GM18909 (cell line): ENCODE measurements around the gene NIN.
A peak's percentile ranks its signal among the peaks of the same experiment; 100 is the strongest.

ENCODE experiments used
- ATAC-seq: cut with Tn5 transposase; IDR thresholded peaks from one replicate; pipeline ENCODE4 v1.9.1; 2021; ENCODE audit warnings: mild to moderate bottlenecking; ENCODE audit not compliant: unreplicated experiment, poor library complexity

The NIN gene

DNA sequence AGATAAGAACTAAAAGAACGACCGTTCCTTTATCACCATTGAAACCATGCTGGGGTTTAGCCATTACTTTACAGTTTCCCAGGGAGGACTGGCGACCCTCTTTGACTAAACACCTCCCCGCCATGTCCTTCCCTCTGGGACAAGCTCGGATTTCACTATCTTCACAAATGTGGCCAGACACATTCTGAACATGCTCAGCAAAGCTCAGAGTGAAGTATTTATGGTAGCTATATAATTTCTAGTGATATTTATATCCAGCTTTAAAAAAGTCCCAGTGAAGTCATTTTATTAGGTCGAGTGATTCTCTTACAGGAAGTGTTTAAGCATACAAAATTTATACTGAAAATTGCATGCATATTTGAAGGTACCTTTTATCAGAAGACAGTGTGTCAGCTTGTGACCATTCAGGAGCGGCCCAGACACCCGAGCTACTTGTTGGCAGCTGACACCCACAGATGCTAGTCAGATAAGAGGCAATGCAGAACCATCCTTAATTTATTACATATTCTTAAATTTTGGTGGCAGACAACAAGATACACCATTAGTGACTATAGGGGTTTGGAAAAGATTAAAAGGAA, 36.8 kb downstream of the NIN start:
- no peak for ATAC-seq

DNA sequence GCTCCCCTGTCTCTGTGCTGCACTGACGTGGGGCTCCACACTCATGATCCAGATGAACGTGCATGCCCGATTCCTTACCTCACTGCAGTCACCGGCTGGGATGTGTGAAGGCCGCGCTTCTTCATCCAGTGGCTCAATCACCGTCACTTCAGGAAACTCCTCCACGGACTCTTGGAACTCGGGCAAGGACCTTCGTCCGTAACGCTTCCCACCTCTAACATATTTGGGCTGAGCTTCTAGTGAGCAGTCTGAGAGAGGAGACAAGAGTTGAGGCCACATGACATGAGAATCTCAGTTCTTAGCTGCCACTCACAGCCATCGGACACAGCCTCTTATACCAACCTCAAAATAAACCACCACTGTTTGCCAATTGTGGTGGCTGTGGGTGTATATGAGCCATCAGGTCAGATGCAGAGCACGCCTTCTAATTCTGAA, 38.3 kb downstream of the NIN start:
- ATAC-seq: no peak

DNA sequence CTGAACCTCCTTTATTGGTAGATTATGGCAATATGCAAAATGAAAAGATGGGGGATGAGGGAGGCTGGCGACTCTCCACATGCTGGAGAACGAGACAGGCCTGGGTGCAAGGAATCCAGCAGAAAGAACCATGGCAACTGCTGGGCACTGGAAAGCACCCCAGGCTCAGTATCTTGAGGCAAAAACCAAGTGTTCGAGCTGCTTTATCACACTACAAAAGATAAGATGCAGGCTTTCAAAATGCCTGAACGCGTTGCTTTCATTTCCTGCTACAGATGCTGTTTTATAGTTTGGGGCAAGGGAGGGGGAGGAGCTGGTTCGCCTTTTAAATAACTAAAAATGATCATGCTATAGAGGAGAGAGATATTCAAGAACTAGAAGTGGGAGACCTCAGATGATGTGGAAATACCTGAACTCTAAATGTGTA, 38.9 kb downstream of the NIN start:
- no peak for ATAC-seq

DNA sequence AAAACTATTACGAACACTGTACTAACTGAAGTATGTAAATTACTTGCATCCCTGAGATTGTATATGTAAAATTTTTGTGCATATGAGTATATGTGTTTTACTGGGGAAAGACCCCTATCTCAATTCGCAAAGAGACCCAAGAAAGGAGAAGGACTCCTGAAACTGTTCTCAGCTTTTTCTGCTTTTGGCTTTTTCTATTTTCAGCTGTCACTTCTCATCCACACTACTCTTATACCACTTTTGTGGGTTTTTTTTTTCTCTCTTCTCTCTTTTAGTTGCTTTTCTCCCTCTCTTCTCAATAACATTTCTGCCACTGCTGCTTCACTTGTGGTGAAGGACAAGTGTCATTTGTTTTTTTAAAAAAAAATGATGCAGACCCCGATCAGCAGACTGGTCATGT, 39.8 kb downstream of the NIN start:
- ATAC-seq: peak; percentile 38

DNA sequence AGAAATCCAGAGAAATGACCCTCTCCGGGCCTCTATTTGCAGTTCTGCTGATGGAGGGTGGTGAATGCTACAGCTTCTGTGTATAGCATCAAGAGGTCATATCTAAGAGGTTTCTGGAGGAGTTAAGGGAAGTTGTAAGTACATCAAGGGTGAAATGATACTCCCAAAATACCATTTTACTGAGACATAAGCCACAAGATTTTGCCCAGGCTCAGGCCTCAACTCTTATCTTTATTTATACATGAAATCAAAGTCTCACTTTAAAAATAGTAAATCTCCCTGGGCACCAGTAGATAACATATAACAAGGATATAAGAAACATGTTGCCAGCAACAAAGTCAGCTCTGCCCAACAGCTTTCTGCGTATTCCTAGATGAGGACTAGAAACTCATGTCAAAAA, 40.4 kb downstream of the NIN start:
- ATAC-seq: no peak

DNA sequence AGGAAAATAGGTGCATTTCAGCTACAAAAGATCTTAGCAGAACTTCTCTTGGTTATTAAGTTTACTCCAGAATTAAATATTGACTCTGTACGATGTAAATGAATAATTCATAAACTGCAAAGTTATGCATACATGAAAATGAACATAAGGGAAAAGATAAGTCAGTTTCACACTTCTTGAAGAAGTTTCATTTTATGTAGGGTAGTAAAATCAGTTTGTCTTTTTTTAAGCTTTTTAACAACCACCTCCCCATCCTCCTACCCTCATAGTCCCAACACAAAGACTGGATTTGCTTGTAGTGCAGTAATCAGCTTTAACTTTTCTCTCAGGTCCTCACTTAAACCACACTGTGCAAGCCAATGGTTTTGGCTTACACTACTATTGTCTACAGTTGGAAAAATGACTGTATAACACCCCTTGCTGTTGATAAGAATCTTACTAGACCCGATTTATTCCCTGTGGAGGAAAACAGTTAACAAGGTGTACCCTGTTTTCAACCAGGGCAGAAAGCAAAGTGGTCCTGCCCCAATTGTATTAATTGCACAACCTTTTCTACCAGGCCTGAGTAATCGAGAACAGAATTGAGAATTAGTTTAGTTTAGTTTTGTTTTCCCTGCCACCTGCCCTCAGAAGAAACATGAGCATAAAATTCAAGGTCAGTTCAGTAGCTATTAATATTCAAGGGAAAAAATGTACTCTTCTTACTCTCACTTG, 44.1 kb downstream of the NIN start:
- no peak for ATAC-seq

DNA sequence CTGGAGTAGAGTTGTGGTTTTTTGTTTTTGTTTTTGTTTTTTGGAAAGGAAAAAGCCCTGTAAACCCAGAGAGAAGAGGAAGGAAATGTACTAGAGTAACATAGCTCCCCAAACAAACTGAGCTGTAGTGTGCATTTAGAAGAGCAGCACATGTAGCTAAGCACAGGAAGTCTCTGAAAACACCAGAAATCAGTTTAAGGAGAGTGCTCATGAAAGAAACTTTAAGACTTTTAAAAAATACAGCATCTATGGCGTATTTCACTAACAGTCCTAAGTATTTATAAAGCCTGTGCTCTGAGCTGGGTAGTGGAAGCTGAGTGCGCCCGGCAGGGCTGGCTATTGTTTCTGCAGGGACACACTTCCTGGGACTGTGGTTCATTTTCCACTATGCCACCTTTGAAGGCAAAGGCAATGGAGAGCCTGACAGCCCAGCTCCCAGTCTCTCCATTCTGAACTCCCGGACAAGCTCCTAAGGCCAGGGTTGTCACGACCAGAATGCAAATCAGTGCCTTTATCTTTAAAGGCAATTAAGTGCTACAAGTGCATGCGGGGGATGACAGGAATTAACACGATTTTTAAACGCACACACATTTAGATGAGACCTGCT, 45.4 kb downstream of the NIN start:
- ATAC-seq: no peak

DNA sequence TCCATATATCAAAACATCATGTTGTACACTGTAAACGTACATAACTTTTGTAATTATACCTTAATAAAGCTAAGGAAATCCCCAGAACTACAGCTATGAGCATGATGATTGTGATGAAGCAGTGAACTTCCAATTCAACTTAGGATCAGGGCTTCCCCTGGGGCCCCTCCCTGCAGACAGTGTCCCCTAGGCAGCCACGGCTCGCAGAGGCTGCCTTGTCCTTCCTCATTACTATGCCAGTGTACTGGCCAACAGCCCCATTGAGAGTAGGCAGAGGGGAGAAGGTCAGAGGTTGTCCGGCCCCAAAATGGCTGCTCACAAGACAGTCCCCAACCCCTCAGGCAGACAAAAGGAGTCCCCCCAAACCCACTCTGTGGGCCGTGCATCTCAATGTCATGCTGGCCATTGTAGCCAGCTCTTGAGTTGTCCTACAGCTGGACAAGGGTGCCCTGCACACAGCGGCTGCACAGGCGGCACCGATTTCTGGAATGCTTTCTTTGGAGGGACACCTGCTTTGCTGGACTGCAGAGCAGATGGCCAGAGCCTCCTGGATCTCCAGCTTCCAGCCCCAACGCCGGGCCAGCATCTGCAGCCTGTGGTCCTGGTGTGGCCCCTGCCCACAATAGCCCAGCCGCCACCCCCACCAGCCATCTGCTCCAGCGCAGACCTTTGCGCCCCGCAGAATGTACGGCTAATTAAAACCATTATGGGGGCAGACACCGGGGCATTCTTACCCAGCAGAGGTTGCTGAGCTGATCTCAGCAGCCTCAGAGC, 46.1 kb downstream of the NIN start:
- ATAC-seq: no peak

DNA sequence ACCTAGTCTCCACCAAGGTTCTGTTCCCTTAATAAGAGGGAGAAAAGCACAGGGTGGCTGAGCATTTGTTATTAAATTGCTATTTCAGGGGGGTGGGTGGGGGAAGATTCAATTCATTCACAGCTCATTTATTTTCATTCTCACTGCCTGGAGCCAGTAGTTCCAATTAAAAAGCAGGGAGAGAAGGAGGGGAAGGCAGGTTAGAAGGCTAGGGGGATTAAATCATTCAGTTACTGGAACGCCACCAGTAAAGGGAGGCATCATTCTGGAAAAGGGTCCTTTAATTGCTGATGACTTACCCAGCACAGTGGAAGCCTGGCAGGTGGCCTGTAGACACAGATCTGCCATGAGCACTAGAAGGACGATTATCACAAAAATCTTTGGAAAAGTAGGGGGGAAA, 47.4 kb downstream of the NIN start:
- no peak for ATAC-seq

DNA sequence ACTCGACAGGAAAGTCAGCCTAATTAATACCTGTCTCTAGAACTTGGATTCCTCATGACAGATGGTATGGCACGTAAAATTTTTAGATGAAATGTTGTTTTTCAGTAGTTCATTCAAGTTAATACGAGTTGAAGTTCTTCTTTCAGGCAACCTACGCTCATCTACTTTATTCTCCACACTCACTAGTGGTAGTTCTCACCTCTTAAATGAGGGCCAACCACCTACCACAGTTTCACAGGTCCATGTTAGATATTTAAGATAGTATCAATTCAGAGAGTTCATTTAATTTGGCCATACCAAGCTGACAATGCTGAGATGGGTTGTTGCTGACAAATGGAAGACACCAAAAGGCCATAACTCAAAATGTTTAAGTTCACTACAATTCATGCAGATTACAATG, 50.6 kb downstream of the NIN start:
- no peak for ATAC-seq

DNA sequence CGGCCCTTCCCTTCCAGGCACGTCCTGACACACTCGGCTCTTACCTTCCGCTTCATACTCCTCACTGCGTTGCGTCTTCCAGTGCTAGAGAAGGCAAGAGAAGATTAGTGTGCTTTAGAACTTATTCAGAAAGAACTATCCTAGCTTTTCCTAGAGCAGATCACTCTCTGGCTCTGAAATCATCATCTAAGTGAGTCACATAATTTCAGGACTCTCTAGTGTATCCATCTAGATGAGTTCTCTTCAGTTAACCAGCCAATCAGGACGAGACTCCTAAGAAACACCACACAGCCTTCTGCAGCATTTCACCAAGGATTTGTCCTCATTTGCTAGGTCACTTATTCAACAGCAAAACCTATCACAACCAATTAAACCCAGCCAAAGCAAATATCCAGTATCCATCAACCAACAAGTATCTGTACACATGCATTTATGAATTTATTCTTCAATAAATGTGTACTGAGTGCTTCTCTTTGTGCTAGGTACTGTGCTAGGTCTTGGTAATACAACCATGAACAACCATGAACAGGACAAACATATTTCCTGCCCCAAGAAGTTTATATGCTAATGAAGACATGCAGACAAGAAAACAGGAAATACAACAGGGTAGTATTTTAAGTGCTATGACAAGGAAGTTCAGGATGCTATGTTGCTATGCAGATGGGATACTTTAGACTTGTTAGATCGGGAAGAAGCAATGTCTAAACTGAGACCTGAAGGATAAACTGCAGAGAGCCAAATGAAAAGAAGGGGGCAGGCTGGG, 52.1 kb downstream of the NIN start:
- no peak for ATAC-seq

DNA sequence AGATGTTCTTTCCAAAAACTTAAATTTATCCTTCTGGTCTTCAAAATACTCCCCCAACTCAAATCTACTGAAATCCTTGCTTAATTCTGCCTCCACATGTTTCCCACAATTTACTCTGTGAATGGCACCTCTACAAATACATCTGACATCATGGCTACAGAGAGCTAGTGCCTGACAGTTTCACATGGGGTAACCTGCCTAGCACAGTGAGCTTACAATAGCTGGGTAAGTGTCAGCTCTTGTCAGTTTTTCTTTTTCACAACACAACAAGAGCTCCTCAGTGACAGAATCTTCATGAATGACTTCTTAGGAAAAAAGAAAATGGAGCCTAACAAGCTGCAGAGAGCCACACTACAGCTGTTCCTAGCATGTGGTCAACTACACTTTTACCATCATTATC, 54.4 kb downstream of the NIN start:
- no peak for ATAC-seq

DNA sequence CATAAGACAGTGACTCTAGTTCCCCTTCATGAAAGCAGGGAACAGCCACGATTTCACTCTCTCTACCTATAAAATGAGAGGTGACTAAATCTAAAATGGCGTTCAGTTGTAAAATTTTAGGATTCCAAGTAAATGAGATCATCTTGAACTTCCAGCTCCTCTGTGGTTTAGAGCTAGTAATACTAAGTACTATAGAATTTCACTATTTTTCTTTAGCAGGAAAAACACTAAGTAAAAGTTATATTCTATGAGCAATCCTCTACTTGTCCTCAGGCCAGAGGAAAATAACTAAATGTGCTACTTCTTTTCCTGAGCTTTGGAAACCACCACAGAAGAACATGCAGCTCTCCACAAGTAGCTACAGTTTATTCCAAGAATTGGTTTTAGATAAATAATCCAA, 55.6 kb downstream of the NIN start:
- ATAC-seq: no peak

DNA sequence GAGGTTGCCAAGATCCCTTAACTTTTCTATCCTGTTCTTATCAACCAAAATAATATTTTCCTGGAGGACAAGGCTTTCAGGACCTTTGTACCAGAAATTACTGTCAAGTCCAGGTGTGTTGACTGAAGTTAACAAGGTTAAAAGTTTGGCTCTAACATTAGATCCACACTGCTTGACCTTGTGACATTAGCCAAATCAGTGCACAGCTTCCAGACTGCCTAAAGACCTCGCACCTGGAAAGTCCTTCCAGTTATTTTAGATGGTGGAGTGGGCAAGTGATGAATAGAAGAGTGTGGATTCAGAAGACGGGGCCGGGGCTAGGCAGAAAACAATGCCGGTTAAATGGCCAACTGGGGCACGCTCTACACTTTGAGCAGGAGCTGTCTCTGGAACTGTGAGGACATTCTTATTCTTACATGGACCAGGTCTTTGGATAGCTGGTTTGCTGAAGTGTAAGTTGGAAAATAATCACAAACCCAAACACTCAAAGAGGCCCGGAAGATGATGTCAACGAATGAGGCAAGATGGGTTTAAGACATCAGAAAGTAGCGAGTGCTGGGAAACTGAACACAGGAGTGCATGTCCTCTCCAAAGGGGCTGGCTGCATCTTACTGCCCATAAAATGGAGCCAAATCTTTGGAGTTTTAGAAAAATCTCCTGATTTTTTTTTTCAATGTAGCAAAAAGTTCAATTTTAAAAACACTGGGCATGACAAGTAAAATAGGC, 56.3 kb downstream of the NIN start:
- no peak for ATAC-seq

DNA sequence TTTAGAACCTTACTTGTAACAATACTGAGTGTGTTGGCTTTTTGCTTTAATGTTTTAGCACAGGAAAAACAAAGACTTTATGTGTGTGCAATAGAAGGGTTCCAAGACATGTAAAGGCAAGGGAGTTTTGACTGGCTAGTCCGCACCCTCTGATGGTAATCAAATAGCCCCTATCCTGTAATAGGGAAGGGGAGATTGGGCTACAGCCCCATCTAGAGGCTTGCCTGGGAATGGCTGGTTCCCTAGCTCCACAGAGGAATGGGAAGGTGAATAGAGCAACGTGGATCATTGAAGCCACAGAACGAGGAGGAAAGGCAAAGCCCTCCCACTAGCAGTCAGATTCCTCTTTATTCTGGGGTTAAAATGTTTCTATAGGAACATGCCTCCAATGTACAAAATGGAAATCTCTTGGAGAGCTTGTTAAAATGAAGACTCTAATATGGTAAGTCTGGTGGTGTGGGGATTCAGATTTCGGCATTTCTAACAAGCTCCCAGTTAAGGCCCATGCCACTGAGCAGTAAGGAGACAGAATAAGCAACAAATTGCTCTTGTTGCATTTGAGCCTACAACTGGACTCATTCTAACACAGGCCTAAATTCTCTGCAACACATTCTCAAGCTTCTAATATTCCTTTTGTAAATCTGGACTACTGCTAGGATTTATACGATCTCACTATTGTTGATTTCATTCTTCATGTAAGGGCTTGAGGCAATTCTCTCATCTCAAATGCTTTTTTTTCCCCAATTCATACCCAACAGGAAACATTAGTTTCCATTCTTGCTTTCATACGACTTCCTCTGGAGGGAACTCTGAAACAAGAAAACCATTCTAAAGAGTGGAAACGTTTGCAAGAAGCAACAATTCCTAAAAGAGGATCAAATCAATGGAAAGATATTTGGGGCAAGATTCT, 57.1 kb downstream of the NIN start:
- ATAC-seq: no peak

DNA sequence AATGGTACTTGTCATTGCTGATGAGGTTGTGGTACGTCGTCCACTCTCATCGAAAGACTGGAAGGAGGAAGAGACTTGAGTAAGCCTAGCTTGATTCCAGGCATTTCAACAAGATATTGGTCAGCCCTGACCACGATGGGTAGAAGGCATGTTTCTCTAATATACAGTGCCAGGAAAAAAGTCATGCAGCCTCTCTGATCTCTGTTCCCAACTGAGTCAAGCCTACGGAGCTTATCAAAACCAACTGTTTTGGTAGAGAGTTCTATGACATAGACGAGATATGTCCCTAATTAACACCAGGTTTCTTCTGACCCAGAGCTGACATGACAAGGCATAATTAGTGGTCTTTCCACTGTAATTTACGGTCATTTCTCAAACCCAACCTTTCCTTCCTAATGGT, 58.5 kb downstream of the NIN start:
- ATAC-seq: no peak

DNA sequence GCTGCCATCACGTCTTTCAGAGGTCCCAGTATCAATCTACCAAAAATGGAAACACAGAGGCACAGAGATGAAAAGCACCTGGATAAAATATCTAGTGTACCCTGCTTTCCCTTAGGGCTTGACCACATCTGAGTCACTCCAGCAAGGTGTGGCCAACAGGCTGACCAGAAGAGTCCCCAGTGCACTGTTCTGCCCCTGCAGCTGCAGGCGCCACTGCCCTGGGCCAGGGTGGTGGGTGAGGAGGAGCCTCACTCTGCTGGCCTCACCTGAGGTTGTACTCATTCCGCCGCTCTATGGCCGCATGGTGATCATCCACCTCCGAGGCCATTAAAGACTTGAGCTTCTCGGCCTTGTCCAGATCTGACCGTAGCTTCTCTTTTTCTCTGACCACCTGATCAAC, 60.4 kb downstream of the NIN start:
- no peak for ATAC-seq

DNA sequence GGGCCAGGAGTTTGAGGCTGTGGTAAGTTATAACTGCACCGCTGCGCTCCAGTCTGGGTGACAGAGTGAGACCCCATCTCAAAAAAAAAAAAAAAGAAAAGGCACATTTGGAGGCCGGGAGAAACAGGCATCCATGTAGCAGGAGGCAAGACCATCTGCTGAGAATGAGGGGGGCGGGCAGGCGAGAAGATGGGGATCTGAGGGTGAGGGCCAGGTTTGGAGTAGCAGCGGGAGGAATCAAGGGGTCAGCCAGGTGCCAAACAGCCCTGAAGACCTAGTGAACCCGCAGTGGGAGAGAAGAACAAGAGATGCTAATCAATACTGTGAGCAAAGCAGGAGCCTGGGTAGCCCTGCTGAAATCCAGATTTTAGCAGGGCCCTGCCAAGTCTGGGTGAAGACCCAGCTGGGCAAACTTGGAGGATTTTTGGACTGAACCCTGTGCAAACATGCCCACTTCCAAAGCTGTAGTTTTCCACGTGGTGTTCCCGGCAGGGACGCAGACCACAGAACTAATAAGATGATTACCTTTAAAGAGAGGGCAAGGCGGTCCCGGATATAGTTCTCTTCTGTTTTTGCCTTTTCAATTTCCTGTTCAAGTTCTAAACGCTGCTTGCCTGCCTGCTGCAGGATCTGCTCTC, 61.0 kb downstream of the NIN start:
- ATAC-seq: no peak
